ENCODE results near the gene TMEM114. TPM values are rescaled to one million over a fixed set of nuclear protein-coding genes. Genes with fewer than 3 reads are reported as not detected.

TMEM114 gene
- total RNA-seq, 4 donors from 2014 or later = not detected

GRCh38 chr16:8591451-8591850 is 1.1 kb upstream of the TMEM114 start:
- no peak for TF ChIP-seq CTCF (IDR thresholded peaks at IDR 0.05; ENCODE audit: low read depth)

- TF ChIP-seq CTCF (IDR thresholded peaks at IDR 0.05; ENCODE audit: low read depth) = no peak
These were observed 500 bp upstream of the TMEM114 start for GRCh38 chr16:8590811-8591210.

- TF ChIP-seq CTCF (IDR thresholded peaks at IDR 0.05; ENCODE audit: low read depth) = no peak
These were observed 1.0 kb downstream of the TMEM114 start for GRCh38 chr16:8589057-8589899.

GRCh38 chr16:8588682-8589056 is 1.6 kb downstream of the TMEM114 start:
- no peak for TF ChIP-seq CTCF (IDR thresholded peaks at IDR 0.05; ENCODE audit: low read depth)

- TF ChIP-seq CTCF (IDR thresholded peaks at IDR 0.05; ENCODE audit: low read depth) = no peak
These were observed 3.2 kb downstream of the TMEM114 start for GRCh38 chr16:8587065-8587464.

GRCh38 chr16:8585857-8586256 is 4.5 kb downstream of the TMEM114 start:
- TF ChIP-seq CTCF (IDR thresholded peaks at IDR 0.05; ENCODE audit: low read depth) = no peak

GRCh38 chr16:8585041-8585440 is 5.3 kb downstream of the TMEM114 start:
- no peak for TF ChIP-seq CTCF (IDR thresholded peaks at IDR 0.05; ENCODE audit: low read depth)
